ENCODE results near the gene POT1. TPM values are rescaled to one million over a fixed set of nuclear protein-coding genes. Genes with fewer than 3 reads are reported as not detected.
A peak's percentile ranks its signal among the peaks of the same experiment; 100 is the strongest.
"Not testable (repeated sequence)": the region's sequence is repeated elsewhere in the genome, so short reads cannot be mapped to it uniquely, and the experiment has no call there.

The POT1 gene, protein sequence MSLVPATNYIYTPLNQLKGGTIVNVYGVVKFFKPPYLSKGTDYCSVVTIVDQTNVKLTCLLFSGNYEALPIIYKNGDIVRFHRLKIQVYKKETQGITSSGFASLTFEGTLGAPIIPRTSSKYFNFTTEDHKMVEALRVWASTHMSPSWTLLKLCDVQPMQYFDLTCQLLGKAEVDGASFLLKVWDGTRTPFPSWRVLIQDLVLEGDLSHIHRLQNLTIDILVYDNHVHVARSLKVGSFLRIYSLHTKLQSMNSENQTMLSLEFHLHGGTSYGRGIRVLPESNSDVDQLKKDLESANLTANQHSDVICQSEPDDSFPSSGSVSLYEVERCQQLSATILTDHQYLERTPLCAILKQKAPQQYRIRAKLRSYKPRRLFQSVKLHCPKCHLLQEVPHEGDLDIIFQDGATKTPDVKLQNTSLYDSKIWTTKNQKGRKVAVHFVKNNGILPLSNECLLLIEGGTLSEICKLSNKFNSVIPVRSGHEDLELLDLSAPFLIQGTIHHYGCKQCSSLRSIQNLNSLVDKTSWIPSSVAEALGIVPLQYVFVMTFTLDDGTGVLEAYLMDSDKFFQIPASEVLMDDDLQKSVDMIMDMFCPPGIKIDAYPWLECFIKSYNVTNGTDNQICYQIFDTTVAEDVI
- 10 to 100 TPM in 3 of 4 donors, 1 to 10 TPM in 1; 3.9 to 79.2 (median 12.1) TPM for total RNA-seq

DNA sequence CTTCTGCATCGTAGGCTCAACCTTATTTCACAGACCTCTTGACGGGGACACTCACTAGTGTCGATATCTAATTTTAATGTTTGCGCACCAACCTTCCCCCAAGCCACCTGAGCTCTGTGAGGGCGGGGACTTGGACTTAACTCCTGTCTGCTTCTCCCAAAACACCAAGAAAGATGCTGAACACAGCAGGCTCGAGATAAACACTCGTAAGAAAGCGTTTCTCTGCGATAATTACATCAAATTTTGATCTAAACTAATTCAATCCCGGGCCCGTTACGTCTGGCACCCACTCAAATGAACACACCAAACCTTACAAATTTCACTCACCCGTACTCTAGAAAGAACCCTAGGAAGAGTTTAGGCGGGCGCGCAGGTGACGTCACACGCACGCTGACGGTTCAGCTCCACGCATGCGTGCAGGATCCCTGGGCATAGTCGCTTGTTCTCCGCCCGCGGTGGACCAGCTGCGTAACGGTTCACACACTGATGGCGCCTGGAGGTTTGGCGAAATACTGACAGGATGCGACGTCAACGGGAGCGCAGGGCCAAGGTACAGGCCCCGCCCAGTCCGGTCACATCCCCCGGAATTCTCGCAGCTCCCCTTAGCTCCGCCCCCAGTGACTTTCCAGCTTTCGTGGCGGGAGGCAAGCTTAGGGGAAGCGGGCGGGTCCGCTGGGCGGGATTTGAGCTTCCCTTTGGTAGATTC lies at the start of gene POT1:
TSS of gene POT1 (minus strand) at position 359 of the 706 bp plus-strand sequence. CDS start 32,652 bp downstream, outside the sequence.
- Histone ChIP-seq H3K27ac (peak within 1 kb of the TSS; percentile 67 to 86 (median 74)), H3K4me3 (peak within 1 kb of the TSS; percentile 57 to 78 (median 59)), H3K36me3 (no peaks in the 10 kb centered on the region), H3K27me3 (no peaks in the 10 kb centered on the region), H3K4me1 (peaks cover 0 to 7% (median 4%) of the 10 kb centered on the region in 4 donors), H3K9me3 (no peaks in the 10 kb centered on the region)
- no peak for TF ChIP-seq POLR2A (IDR thresholded peaks at IDR 0.05)
- TF ChIP-seq, protein P1, sequence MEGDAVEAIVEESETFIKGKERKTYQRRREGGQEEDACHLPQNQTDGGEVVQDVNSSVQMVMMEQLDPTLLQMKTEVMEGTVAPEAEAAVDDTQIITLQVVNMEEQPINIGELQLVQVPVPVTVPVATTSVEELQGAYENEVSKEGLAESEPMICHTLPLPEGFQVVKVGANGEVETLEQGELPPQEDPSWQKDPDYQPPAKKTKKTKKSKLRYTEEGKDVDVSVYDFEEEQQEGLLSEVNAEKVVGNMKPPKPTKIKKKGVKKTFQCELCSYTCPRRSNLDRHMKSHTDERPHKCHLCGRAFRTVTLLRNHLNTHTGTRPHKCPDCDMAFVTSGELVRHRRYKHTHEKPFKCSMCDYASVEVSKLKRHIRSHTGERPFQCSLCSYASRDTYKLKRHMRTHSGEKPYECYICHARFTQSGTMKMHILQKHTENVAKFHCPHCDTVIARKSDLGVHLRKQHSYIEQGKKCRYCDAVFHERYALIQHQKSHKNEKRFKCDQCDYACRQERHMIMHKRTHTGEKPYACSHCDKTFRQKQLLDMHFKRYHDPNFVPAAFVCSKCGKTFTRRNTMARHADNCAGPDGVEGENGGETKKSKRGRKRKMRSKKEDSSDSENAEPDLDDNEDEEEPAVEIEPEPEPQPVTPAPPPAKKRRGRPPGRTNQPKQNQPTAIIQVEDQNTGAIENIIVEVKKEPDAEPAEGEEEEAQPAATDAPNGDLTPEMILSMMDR (IDR thresholded peaks at IDR 0.05) = no peak
- DNase-seq = peak; percentile 91 to 99 (median 98)

DNA sequence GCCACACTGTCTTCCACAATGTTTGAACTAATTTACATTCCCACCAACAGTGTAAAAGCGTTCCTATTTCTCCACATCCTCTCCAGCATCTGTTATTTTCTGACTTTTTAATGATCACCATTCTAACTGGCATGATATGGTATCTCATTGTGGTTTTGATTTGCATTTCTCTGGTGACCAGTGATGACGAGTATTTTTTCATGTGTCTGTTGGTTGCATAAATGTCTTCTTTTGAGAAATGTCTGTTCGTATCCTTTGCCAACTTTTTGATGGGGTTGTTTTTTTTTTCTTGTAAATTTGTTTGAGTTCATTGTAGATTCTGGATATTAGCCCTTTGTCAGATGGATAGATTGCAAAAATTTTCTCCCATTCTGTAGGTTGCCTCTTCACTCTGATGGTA lies 45.5 kb upstream of the POT1 start:
- not testable (repeated sequence) for H3K36me3 ChIP-seq, H3K4me1 ChIP-seq, H3K9me3 ChIP-seq, DNase-seq, H3K27ac ChIP-seq, H3K27me3 ChIP-seq, H3K4me3 ChIP-seq

DNA sequence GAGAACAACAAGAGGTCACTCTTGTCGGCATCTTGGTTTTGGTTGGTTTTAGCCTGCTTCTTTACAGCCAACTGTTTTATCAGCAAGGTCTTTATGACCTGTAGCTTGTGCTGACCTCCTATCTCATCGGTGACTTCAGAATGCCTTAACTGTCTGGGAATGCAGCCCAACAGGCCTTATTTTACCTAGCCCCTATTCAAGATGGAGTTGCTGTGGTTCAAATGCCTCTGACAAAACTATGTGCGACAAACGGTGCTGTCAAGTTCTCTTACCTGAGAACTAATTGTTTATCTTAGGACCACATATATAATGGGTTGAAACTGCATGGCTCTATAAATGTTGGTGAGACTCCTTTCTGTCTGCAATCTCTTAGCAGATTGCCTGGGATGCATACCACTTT lies 35.9 kb upstream of the POT1 start:
- TF ChIP-seq, protein P1 (IDR thresholded peaks at IDR 0.05) = no peak
- no peak for TF ChIP-seq POLR2A (IDR thresholded peaks at IDR 0.05)
- no peaks in the 10 kb centered on the region for H3K36me3 ChIP-seq
- H3K27me3 ChIP-seq = no peaks in the 10 kb centered on the region
- H3K27ac ChIP-seq = no peak overlapping the region
- no peak overlapping the region for H3K4me3 ChIP-seq
- DNase-seq = no peak
- no peaks in the 10 kb centered on the region for H3K9me3 ChIP-seq
- no peaks in the 10 kb centered on the region for H3K4me1 ChIP-seq

DNA sequence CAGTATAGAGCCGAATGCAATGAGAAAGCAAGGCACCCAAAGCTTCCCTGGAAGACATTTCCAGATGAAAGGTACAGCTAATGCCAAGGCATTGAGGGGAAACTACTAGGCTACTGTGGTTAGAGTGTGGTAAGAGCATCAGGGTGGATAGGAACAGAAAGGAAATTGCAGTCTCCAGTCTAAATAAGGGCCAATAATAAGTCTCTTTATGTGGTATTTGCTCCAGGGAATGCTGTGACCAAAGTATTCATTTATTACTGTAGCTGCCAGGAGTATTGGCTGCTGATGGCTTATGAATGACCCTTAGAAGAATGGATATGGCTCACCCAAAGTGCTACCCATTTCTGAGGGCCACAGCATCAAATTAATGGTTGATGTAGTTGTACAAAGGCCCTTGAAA lies 30.1 kb upstream of the POT1 start:
- no peak for DNase-seq
- H3K4me3 ChIP-seq = no peak overlapping the region
- H3K9me3 ChIP-seq = peaks cover 0 to 4% (median 0%) of the 10 kb centered on the region in 4 donors
- no peaks in the 10 kb centered on the region for H3K36me3 ChIP-seq
- TF ChIP-seq, protein P1 (IDR thresholded peaks at IDR 0.05) = no peak
- TF ChIP-seq POLR2A (IDR thresholded peaks at IDR 0.05) = no peak
- no peaks in the 10 kb centered on the region for H3K27me3 ChIP-seq
- H3K27ac ChIP-seq = no peak overlapping the region
- H3K4me1 ChIP-seq = no peaks in the 10 kb centered on the region

DNA sequence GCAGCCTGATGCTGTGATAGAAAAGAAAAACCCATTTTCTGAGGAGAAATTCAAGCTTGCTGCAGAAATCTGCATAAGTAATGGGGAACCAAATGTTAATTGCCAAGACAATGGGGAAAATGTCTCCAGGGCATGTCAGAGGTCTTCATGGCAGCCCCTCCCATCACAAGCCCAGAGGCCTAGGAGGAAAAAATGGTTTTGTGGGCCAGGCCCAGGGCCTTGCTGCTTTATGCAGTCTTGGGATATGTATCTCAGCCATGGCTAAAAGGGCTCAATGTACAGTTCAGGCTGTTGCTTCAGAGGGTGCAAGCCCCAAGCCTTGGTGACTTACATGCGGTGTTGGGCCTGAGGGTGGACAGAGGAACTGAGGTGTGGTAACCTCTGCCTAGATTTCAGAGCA lies 28.3 kb upstream of the POT1 start:
- not testable (repeated sequence) for H3K4me3 ChIP-seq, H3K4me1 ChIP-seq, H3K36me3 ChIP-seq, DNase-seq, H3K9me3 ChIP-seq, H3K27ac ChIP-seq, H3K27me3 ChIP-seq

DNA sequence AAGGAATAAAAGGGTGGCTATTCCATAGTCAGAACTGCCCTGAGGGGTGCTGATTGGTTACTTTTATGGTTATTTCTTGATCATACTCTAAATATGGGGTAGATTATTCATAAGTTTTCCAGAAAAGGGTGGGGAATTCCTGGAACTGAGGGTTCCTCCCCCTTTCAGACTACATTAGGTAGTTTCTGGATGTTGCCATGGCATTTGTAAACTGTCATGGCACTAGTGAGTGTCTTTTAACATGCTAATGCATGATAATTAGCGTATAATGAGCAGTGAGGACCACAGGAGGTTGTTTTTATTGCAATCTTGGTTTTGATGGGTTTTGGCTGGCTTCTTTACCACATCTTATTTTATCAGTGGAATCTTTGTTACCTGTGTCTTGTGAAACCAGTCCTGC lies 26.5 kb upstream of the POT1 start:
- no peak for DNase-seq
- TF ChIP-seq, protein P1 (IDR thresholded peaks at IDR 0.05) = no peak
- TF ChIP-seq POLR2A (IDR thresholded peaks at IDR 0.05) = no peak
- Histone ChIP-seq H3K36me3 (no peaks in the 10 kb centered on the region), H3K9me3 (peaks cover 0 to 4% (median 0%) of the 10 kb centered on the region in 4 donors), H3K4me1 (no peaks in the 10 kb centered on the region), H3K27me3 (no peaks in the 10 kb centered on the region), H3K4me3 (no peak overlapping the region), H3K27ac (no peak overlapping the region)

Data from Peyer's patch (tissue), 4 donors.